Aorta (tissue), 5 donors: ENCODE results near the gene ARHGAP32. TPM values are rescaled to one million over a fixed set of nuclear protein-coding genes. Genes with fewer than 3 reads are reported as not detected.

Experiments
- ATAC-seq: fragments of 200-7000 bp; cut with Tn5 transposase; one replicate; pipeline ENCODE4 v1.9.1; 2022; ENCODE audit warnings: moderate library complexity; ENCODE audit not compliant: low FRiP score
- DNase-seq, 2 donors: peaks; one replicate each; pipeline ENCODE4 v3.0.0-alpha.2; 2020
- H3K27ac ChIP-seq, 2 donors: one replicate each; pipeline ENCODE4 v1.5.1; 2013; ENCODE audit warnings: low read length in 2 of 2, mild to moderate bottlenecking in 2 of 2, moderate library complexity in 2 of 2, control low read depth in 1 of 2, inconsistent platforms in 1 of 2, low read depth in 1 of 2
- H3K27me3 ChIP-seq, 2 donors: one replicate each; pipeline ENCODE4 v1.6.1; 2013; ENCODE audit warnings: control low read depth in 1 of 2, low read length in 1 of 2, mild to moderate bottlenecking in 1 of 2, moderate library complexity in 1 of 2; ENCODE audit not compliant: insufficient read depth in 2 of 2, control insufficient read depth in 1 of 2
- H3K36me3 ChIP-seq, 2 donors: one replicate each; pipeline ENCODE4 v1.6.1; 2013; ENCODE audit warnings: control low read depth in 1 of 2, low read length in 1 of 2, mild to moderate bottlenecking in 1 of 2; ENCODE audit not compliant: insufficient read depth in 2 of 2, control insufficient read depth in 1 of 2
- H3K4me1 ChIP-seq, 2 donors: one replicate each; pipeline ENCODE4 v1.6.1; 2013; ENCODE audit warnings: low read length in 2 of 2, control low read depth in 1 of 2, mild to moderate bottlenecking in 1 of 2, moderate library complexity in 1 of 2; ENCODE audit not compliant: insufficient read depth in 2 of 2, control insufficient read depth in 1 of 2
- H3K4me3 ChIP-seq, 2 donors: one replicate each; pipeline ENCODE4 v1.5.1; 2013; ENCODE audit warnings: low read length in 2 of 2, control low read depth in 1 of 2, mild to moderate bottlenecking in 1 of 2
- H3K9me3 ChIP-seq: one replicate; pipeline ENCODE4 v1.6.1; 2013; ENCODE audit warnings: mild to moderate bottlenecking, low read length; ENCODE audit not compliant: control insufficient read depth
- WGBS, 2 donors: extraction: QIAGEN DNeasy Blood & Tissue Kit; methylation state at CpG; one replicate each; pipeline ENCODE4 v1.1.7; 2013; 5-methylcytosine and 5-hydroxymethylcytosine counted together
- intact Hi-C, 2 donors: fragments of 100-400 bp; cut with DNase I; formaldehyde crosslinking; loops; one replicate each; pipeline versions ENCODE4 v1.14.2 to v1.15.0; 2022
- polyA plus RNA-seq, 2 donors: library from polyadenylated mRNA; stranded (reverse); fragments of 200-250 nt; gene quantifications; one replicate each; pipeline ENCODE4 v1.2.3, GENCODE V29; 2013
- total RNA-seq, 2 donors: library from RNA; stranded (reverse); fragmentation: NEBNext Ultra II Directional; extraction: Animal tissue kit (Norgen Biotek cat#: 25700); gene quantifications; one replicate each; pipeline ENCODE4 v1.2.1, GENCODE V29; 2021
- donor health status: healthy with polysubstance abuse.
- donor health status: Bipolar disorder and iron deficiency.
- donor health status: DM: no; HTN: no; CAD: no.
- donor health status: DM: no; HTN: no; CAD: no.
- donor health status: DM: yes; HTN: yes; CAD: no.

ARHGAP32 gene
- total and polyA plus RNA-seq, 4 donors = 1.8 to 21.3 (median 8.9) TPM

DNA sequence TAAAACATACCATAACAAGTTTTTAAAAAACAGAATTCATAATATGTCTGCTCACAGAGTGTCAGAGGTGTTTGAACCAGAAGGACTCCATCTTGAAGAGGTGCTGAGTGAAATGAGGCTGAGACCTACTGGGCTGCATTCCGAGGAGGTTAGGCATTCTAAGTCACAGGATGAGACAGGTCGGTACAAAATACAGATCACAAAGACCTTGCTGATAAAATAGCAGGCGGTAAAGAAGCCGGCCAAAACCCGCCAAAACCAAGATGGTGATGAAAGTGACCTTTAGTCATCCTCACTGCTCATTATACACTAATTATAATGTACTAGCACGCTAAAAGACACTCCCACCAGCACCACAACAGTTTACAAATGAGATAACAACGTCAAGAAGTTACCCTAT lies 116.4 kb downstream of the ARHGAP32 start:
- H3K4me1 ChIP-seq = no peaks in the 10 kb centered on the region
- no peaks in the 10 kb centered on the region for H3K27me3 ChIP-seq
- H3K4me3 ChIP-seq = no peak overlapping the region
- no peaks in the 10 kb centered on the region for H3K36me3 ChIP-seq
- DNase-seq (no peak), ATAC-seq (no peak)
- no peak overlapping the region for H3K27ac ChIP-seq
- 89 to 91% methylated on average over 7 of the region's 7 CpGs for WGBS, 2 donors
- intact Hi-C loops = no loop called here
- no peaks in the 10 kb centered on the region for H3K9me3 ChIP-seq

DNA sequence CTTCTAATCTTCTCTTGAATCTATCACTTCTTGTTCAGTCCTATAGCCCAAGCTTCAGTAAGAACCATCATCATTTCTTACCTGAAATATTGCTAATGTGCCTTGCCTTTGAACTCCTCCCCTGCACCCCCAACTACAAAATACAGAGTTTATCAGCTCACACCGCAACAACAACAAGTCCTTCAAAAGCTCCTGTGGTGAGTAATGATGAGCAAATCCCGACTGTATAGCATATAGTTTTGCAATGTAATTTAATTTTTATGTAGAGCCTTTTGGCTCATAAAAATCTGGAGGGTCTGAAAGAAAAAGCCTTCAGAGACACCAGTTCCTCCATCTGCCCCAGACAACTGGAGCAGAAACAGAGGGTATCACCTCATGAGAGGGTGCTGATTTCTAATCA lies 124.7 kb downstream of the ARHGAP32 start:
- no peaks in the 10 kb centered on the region for H3K36me3 ChIP-seq
- H3K27me3 ChIP-seq = no peaks in the 10 kb centered on the region
- no peak overlapping the region for H3K4me3 ChIP-seq
- H3K27ac ChIP-seq = no peak overlapping the region
- intact Hi-C loops = no loop called here
- WGBS, 2 donors = 83 to 92% methylated on average over 2 of the region's 2 CpGs
- DNase-seq = no peak
- no peaks in the 10 kb centered on the region for H3K9me3 ChIP-seq
- H3K4me1 ChIP-seq = no peaks in the 10 kb centered on the region
- ATAC-seq = no peak

DNA sequence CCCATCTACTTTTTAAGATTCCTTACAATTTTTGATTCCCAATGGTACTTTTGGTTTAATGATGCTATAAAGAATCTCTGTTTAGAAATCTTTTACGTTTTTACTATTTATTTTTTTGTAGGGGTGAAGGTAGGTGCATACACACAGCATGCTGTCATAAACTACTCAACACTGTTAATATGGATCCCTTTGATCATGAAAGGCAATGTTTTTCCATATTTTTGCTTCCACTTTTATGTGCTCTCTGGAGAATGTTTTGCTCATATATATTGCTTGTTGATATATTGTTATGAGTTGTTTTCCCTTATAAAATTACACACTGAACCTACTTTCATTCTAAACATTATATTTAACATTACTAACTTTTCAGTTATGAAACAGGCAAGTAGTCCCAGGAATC lies 125.9 kb downstream of the ARHGAP32 start:
- H3K27me3 ChIP-seq = no peaks in the 10 kb centered on the region
- H3K4me1 ChIP-seq = no peaks in the 10 kb centered on the region
- H3K4me3 ChIP-seq = no peak overlapping the region
- intact Hi-C loops = no loop called here
- no peaks in the 10 kb centered on the region for H3K36me3 ChIP-seq
- H3K9me3 ChIP-seq = no peaks in the 10 kb centered on the region
- 69 to 72% methylated on average over 1 of the region's 1 CpG for WGBS, 2 donors
- no peak for ATAC-seq
- no peak overlapping the region for H3K27ac ChIP-seq
- no peak for DNase-seq

DNA sequence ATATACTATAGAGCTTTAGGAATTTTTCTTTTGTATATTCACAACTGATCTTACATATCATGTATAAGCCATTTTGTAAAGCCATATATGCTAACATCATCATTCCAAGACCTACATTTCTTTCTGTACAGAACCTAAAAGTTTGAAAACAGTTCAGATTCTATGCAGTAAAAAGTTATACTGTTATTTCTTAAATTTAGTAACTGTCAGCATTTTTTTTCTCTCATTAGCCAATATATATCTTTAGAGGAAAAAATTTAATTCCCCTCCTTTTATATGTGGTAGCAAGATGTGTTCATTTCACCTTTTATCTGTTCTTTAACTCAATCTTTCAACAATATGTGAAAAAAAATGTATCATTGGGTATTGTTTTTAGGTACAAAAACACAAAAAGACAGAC lies 129.0 kb downstream of the ARHGAP32 start:
- H3K27me3 ChIP-seq = no peaks in the 10 kb centered on the region
- ATAC-seq (no peak), DNase-seq (no peak)
- no peak overlapping the region for H3K27ac ChIP-seq
- H3K36me3 ChIP-seq = no peaks in the 10 kb centered on the region
- H3K9me3 ChIP-seq = no peaks in the 10 kb centered on the region
- H3K4me1 ChIP-seq = no peaks in the 10 kb centered on the region
- no peak overlapping the region for H3K4me3 ChIP-seq
- intact Hi-C loops = no loop called here

DNA sequence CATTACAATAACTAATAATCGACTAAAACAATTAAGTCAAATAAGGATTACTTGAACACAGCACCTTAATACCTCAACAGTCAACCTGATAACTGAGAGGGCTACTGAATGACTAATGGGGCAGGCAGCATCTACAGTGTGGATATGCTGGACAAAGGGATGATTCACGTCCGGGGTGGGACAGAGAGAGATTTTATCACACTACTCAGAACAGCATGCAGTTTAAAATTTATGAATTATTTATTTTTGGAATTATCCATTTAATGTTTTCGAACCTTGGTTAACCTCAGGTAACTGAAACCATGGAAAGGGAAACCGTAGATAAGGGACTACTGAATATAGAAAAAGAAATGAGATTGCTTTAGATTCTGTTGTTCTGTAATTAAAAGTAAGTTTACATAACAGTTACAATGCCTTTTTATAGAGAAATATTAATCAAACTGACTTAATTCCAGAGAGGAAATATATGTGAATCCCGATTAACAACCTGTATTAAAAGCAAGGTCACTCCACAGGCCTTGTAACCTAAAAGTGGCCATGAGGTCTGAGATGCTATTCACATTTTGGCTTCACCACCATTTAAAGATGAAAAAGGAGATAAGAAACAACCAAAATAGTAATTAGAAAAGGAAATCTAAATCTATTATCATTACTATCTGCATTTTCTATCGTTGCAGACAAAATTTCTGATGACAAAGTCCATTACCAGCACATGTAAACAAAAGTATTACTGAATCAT lies 130.5 kb downstream of the ARHGAP32 start:
- H3K27me3 ChIP-seq = no peaks in the 10 kb centered on the region
- H3K9me3 ChIP-seq = no peaks in the 10 kb centered on the region
- no peaks in the 10 kb centered on the region for H3K4me1 ChIP-seq
- H3K4me3 ChIP-seq = no peak overlapping the region
- no peak for ATAC-seq
- no peak for DNase-seq
- no peak overlapping the region for H3K27ac ChIP-seq
- 86% methylated on average over 7 of the region's 7 CpGs for WGBS, 2 donors
- intact Hi-C loops = no loop called here
- H3K36me3 ChIP-seq = no peaks in the 10 kb centered on the region

DNA sequence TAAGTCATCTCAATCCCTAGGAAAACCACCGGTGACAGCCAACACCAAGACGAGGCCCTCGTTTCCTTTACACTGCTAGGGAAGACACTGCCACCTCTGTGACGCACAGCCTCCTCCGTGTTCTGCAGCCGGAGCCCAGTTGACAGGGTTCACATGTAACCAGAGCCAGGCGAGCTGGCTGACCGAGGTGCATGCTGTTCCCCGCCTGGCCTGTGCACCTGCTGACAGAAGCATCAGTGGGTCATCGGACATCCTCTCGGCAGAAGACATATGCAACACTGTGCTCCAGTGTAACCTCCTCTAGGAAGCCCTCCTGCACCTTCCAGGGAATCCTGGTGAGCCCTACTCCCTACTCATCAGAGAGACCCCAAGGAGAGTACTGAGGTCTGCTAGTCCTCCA lies 135.2 kb downstream of the ARHGAP32 start:
- no peaks in the 10 kb centered on the region for H3K36me3 ChIP-seq
- no peak overlapping the region for H3K4me3 ChIP-seq
- H3K9me3 ChIP-seq = no peaks in the 10 kb centered on the region
- no peaks in the 10 kb centered on the region for H3K4me1 ChIP-seq
- DNase-seq (no peak), ATAC-seq (no peak)
- intact Hi-C loops = no loop called here
- no peak overlapping the region for H3K27ac ChIP-seq
- WGBS, 2 donors = 93 to 95% methylated on average over 11 of the region's 11 CpGs
- H3K27me3 ChIP-seq = no peaks in the 10 kb centered on the region

DNA sequence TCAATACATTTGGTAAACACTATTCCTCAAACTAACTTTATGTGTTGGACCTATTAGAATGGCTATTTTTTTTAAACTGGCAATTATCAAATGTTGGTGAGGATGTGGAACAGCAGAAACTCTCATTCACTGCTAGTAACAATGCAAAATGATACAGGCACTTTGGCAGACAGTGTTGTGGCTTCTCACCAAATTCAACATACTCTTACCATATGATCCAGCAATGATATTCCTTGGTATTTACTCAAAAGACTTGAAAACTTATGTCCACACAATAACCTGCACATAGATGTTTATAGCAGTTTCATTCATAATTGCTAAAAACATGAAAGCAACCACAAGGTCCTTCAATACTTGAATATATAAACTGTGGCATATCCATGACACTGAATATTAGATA lies 136.9 kb downstream of the ARHGAP32 start:
- Histone ChIP-seq H3K9me3 (no peaks in the 10 kb centered on the region), H3K27ac (no peak overlapping the region), H3K4me1 (no peaks in the 10 kb centered on the region), H3K27me3 (no peaks in the 10 kb centered on the region), H3K36me3 (no peaks in the 10 kb centered on the region), H3K4me3 (no peak overlapping the region)
- DNase-seq (no peak), ATAC-seq (no peak)
- intact Hi-C loops = no loop called here

DNA sequence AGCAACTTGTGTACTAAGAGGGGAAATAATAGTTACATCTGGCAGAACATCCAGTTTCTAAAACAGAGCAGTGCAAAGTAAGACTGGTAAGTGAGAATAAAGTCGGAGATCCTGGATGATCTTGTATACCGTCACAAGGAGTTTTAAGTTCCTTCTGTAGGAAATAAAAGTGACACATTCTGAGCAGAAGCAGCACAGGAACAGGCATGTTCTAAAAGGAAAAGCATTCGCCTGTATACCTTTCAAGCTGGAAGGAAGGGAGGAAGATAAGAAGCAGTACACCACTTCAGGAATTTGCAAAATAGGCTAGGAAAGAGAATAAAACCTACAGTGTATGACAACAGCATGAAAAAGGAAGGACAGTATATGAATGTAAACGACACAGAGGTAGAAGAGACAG lies 143.2 kb downstream of the ARHGAP32 start:
- intact Hi-C loops = no loop called here
- no peaks in the 10 kb centered on the region for H3K27me3 ChIP-seq
- ATAC-seq = no peak
- no peak overlapping the region for H3K27ac ChIP-seq
- WGBS, 2 donors = 67 to 84% methylated on average over 4 of the region's 4 CpGs
- DNase-seq = no peak
- H3K36me3 ChIP-seq = no peaks in the 10 kb centered on the region
- no peaks in the 10 kb centered on the region for H3K4me1 ChIP-seq
- no peaks in the 10 kb centered on the region for H3K9me3 ChIP-seq
- no peak overlapping the region for H3K4me3 ChIP-seq

DNA sequence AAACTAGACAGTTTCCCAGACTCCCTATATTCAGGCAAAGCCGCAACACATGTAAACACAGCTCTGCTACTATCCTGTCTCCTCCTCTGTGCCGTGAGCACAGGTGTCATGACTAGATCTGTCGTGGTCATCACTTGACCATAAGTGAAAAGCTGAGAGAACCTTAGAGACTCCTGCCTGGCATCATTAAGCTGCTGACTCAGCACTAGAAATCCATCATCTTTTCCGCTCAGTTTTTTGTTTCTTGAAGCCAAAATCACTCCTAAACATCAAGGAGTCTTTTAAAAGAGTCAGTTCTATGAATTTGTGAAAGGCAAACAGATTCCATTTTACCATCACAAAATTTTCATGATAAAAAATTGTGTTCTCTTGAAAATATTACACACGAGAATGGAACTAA lies 147.0 kb downstream of the ARHGAP32 start:
- Histone ChIP-seq H3K36me3 (no peaks in the 10 kb centered on the region), H3K27ac (no peak overlapping the region), H3K9me3 (no peaks in the 10 kb centered on the region), H3K27me3 (no peaks in the 10 kb centered on the region), H3K4me1 (peaks cover 0 to 1% of the 10 kb centered on the region in 2 donors), H3K4me3 (no peak overlapping the region)
- 92 to 93% methylated on average over 5 of the region's 5 CpGs for WGBS, 2 donors
- intact Hi-C loops = no loop called here
- DNase-seq (no peak), ATAC-seq (no peak)
